Stimulated activated CD8-positive, alpha-beta memory T cell treated with anti-CD3 and anti-CD28 coated beads, Interleukin-2, amount 100 ng/mL, for 48 hours (primary cell): ENCODE data around the gene UROC1.
A peak's percentile ranks its signal among the peaks of the same experiment; 100 is the strongest.

Experiments
- DNase-seq, 2 donors: peaks; one replicate each; pipeline ENCODE4 v3.0.0-alpha.2; 2020; ENCODE audit warnings: low read depth in 2 of 2

UROC1 gene

GRCh38 chr3:126478581-126479310 is 38.8 kb downstream of the UROC1 start:
- no peak for DNase-seq

GRCh38 chr3:126477061-126477380 is 40.6 kb downstream of the UROC1 start:
- no peak for DNase-seq

DNA sequence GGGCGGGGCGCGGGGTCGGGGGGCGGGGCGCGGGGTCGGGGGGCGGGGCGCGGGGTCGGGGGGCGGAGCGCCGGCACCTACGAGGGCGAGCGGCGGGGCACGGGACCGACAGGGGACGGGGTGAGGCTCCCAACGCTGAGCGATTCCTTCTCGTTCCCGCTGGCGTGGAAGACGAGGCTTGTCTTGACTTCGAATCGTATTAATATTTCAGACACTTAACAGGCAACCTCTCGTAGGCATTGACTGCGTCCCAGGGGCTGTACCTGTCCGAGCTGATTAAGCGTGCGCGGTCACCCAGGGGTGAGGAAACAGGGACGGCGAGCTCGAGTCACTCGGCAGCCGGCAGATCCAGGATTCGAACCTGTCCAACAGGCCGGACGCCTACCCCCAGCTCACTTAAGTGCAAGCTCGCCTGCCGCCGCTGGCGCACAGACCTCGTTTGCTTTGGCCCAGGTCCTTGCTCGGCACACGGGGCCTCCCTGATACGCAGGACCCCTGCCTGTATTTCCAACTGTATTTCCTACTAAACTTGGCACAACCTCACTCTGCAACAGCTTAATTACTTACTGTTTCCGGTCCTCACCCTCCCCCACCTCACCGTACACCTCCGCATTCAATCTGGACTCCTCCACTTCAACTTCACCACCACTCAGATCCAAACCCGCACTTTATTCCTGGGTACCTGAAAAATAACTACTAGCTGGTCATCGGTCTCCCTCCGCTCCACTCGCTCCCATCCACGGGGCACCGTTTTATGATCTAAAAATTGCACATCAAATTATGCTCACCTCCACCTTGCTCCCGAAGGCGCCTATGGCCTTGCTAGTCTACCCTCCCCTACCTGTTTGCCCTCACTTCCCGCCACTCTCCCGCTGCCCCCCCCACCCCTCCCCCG is 41.2 kb downstream of the UROC1 start:
- peak in 1 of 2 donors; percentile 18 for DNase-seq

DNA sequence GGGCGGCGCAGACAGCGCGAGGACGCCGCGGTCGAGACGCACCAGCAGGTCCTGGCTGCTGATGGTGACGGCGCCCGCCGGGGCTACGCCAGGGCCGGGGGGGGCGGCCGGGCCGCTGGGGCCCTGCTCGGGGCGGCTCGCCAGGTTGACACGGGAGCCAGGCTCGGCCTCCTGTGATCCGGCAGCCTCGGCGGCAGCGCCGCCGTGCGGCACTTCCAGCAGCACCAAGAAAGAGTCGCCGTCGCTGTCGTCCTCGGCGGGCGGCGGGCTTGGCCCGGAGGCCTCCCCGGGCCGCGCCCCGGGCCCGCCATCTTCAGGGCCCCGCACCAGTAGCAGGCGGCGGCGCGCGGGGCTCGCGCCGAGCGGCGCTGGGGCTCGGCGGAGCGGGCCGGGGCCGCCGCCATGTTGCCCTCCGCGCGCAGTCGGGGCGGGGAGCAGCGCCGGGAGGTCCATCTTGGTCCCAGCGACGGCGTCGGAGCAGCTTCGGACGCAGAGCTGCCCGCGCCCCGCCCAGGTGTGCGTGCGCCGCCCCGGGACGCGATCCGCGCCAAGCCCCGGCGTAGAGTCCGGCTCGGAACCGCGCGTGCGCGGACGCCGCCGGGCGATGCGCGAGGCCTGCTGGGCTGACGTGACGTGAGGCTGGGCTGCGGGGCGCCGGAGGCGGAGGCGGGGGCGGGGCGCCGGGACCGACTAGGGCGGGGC is 42.0 kb downstream of the UROC1 start, which contains the start of gene ZXDC:
ZXDC (minus strand) TSS at position 479 of the 702 bp plus-strand sequence; CDS start at position 453, 26 bp downstream.
- DNase-seq = peak; percentile 86 to 94

DNA sequence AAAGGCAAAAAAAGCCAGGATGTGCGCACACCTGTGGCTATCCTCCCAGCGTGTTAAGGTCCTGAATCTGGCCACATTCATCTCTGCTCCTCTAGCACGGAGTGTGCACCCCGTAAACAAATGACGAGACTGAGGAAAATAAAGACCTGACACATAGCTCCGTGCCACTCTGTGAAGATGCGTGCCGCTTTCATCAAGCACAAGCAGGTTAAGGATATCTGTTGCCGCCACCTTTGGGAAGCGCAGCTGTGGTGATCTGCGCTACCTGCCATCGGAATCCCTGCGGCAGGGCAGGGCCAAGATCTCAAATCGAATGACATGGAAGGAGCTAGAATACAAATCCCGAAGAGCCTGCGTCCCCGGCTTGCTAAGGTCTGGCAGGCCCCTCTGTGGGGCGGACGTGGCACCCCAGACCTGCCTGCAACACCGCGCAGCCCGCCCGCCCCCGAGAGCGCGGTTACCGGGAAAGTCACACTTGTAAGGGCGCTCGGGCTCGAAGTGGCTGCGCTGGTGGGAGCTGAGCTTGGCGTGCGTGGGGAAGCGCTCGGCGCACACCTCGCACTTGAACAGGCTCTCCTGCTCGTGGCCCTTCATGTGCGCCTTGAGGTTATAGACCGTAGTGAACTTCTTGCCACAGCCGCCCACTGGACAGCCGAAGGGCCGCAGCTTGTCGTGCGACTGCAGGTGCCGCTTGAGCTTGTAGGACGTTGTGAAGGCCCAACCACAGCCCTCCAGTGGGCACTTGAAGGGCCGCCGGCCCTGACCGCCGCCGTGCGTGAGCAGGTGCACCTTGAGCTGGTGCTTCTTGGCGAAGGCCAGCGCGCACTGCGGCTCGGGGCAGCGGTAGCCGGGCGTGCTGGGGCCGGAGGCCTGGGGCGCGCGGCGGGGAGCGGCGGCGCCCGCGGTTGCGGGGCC is 42.8 kb downstream of the UROC1 start:
- peak; percentile 14 to 22 for DNase-seq

- DNase-seq = no peak
Observed at GRCh38 chr3:126473292-126474168, 44.0 kb downstream of the UROC1 start.

GRCh38 chr3:126472277-126473006 is 45.1 kb downstream of the UROC1 start:
- no peak for DNase-seq

DNA sequence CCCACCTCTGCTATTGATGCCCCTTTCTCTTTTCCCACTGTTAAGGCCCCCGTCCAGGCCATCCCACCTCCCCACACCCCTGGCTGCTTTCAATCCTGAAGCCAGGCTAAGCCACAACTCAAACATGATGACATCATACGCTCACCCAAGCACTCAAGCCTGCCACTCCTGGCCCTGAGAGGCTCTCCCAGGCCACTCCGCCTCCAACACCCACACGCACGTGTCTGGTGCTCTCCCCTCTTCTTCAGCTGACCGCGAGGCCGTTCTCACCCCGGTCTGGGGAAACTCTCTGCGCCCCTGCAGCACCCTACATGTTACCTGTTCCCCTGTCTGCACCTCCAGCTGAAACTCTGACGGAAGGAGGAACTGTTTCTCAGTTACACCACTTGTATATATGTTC is 48.1 kb downstream of the UROC1 start:
- DNase-seq = no peak

GRCh38 chr3:126468028-126468891 is 49.3 kb downstream of the UROC1 start:
- no peak for DNase-seq

DNA sequence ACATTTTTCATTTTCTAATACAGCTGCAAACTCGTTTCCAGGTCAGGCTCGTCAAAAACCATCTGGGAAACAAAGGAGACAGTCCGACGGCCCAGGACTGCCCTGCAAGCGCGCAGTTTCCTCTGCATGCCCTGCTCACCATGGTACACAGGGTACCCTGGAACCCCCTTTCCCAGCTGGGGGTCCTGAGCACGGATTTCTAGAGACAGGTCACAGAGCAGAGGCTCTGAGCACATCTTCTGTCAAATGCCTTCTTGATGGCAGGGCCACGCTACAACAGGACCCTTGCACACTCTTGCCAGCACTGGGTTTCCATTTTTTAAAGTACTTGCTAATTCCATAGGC is 50.0 kb downstream of the UROC1 start:
- DNase-seq = no peak

DNA sequence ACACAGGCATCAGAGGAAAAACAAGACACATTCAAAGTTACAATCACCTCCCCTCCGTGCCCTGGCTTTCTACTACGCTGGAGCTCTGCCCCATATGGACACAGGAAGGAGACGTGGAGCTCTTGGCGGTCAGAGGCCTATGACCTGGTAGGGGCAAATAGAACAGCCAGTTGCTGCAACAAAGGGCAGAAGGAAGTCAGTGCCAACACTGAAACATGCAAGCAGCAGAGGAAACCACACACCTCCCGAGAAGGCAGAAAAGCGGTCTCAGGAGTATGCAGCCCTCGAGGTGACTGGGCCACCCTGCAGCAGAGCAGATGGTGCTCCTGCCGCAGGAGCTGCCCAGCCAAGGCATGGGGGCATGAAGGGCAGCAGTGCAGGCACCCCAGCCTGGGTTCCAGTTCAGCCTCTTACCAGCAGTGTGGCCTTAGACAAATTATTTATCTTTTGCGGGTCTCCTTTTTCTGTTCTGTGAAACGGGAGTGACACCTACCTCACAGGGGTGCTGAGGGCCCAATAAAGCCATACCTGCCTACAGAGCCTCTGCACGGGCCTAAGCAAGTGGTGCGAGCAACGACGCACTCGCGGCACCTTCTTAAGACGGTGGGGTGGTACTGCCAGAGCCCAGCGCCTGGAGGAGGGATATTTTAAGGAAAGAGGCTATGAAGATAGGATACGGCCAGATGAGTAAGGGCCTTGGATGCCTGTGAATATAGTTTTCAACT is 50.5 kb downstream of the UROC1 start:
- no peak for DNase-seq

- DNase-seq = no peak
Observed at GRCh38 chr3:126465928-126466544, 51.5 kb downstream of the UROC1 start.

GRCh38 chr3:126464997-126465396 is 52.6 kb downstream of the UROC1 start:
- no peak for DNase-seq

DNA sequence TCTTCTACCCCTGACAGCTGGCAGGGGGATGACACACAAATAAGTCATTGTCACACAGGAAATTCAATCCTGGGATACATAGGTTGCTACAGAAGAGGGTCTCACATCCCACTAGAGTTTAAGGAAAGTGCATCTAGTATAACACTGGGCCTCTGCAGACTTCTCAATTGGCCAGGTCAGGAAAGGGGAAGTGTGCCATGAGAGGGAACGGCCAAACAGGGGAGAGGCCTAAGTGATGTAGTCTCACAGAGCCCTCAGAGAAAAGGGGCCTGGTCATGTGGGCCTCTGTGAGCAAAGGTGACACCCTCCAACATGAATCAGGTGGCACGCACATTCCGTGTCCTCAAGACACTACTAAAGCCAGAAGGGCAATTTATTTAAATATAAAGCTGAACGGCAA is 53.1 kb downstream of the UROC1 start:
- DNase-seq = no peak

- DNase-seq = no peak
Observed at GRCh38 chr3:126464093-126464492, 53.5 kb downstream of the UROC1 start.

- no peak for DNase-seq
Observed at GRCh38 chr3:126463521-126463920, 54.1 kb downstream of the UROC1 start.

DNA sequence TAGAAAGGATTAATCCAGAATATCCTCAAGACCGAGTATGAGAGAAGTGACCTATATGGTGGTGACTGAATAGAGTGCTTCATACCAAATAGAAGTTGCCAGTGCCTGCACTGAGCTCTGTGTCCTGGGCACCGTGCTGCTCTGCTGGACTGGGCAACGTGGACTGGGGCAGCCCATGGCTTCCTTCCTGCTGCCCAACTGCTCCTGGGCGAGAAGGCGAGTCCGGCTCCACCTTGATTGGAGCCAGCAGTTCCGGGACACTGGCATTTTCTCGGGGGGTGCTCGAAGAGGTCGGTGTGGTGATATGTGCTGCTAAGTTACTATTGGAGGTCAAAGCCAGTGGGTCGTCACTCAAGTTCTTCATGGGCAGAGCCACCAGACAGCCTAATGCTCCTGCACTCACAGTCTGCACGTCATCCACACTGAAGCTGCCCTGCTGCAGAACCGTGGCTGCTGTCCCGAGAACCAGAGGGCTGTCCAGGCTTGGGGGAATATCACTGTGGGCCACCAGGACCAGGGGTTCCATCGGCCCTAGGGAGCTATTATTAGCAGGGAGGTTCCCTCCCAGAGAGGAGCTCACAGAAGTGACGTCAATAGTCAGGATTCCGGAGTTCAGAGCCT is 56.0 kb downstream of the UROC1 start:
- no peak for DNase-seq
